GM12892 (cell line): ENCODE data around the gene LARGE1.

Experiments
- DNase-seq: peaks from one replicate; pipeline ENCODE4 v3.0.0; 2011; ENCODE audit not compliant: insufficient read length
- FAIRE-seq: peaks from 2 replicates; lab custom pipeline; 2011; peaks lifted over from hg19 to GRCh38; lab: Jason Lieb, UNC
- POLR2A ChIP-seq: IDR thresholded peaks from 2 replicates; pipeline ENCODE4 v1.6.1; 2011; ENCODE audit warnings: low read depth, low read length, control low read depth
- POLR2AphosphoS5 ChIP-seq: IDR thresholded peaks from 2 replicates; pipeline ENCODE4 v1.6.1; 2011; ENCODE audit warnings: low read depth, low read length, control low read depth
- TAF1 ChIP-seq: IDR thresholded peaks from 2 replicates; pipeline ENCODE4 v1.6.1; 2011; ENCODE audit warnings: low read depth, mild to moderate bottlenecking, control low read depth, low read length, borderline replicate concordance

The LARGE1 gene

DNA sequence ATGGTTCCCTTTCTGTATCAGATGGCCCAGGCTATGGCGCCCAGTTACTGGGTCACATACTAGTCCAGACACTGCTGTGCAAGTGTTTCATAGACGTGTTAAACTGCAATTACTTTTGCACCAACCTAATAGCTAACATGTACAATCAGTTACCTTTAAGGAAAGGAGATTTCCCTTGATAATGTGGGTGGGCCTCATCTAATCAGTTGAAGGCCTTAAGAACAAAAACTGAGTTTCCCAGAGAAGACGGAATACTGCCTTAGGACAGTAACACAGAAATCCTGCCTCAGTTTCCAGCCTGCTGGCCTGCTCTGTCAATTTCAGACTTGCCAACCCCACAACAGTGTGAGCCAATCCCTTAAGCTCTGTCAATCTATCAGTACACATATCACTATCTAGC is 632.2 kb downstream of the LARGE1 start:
- TF ChIP-seq TAF1 (no peak), POLR2A (no peak), POLR2AphosphoS5 (no peak)
- no peak for FAIRE-seq
- DNase-seq: no peak

DNA sequence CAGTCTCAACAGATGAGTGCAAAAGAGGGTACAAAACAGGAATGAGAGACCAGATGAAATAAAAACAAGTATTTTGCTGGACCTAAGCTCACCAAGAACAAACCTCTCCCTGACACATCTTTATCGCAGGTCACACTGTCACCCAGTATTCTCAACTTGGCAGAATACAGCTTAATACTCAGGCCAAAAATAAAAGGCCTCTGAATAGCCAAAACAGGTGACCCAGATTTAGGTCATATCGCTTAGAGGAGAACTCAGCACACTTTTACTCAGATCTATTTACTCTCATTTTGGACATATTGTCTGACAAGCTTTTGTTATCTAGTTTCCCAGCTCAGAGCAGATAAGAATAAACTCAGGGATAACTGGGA is 645.2 kb downstream of the LARGE1 start:
- DNase-seq (no peak), FAIRE-seq (no peak)
- TF ChIP-seq TAF1: no peak
- no peak for TF ChIP-seq POLR2AphosphoS5
- no peak for TF ChIP-seq POLR2A

DNA sequence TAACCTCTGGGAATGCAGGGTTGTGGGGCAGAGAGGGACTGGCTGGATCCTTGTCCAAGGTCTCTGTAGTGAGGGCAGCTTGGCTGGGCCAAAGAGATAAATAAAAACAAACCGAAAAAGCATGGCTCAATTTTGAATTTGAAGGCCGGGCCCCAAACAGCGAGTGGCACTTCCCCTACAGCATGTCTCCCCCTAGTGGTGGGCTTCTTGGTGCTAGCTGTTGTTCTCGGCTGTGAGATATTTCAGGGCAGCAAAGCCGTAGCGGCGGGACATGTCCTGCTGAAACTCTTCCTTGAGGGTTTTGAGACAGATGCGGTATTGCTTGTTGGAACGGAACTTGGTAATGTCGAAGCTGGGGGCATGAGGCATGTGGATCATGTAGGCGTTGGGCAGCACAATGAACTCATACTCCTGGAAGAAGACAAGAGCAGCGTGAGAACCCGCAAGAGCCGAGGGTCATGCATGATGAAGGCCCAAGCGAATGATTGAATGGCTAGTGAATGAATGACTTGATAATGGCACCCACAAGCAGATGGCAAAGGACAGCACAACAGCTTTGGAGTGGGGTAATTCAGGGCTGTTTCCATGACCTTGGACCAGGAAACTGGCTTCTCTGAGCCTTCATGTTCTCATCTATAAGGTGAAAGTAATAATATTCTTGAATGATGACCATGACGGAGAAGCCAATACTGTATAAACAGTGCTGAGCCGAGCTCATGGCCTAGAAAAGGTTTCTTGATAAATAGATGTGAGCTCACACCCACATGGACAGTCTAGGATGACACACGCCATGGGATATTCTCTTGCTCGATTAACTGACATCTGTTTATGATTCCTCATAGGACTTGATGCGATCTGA is 645.8 kb downstream of the LARGE1 start:
- FAIRE-seq: peak; percentile 74
- no peak for TF ChIP-seq POLR2AphosphoS5
- no peak for TF ChIP-seq TAF1
- TF ChIP-seq POLR2A: no peak
- peak; percentile 42 for DNase-seq

DNA sequence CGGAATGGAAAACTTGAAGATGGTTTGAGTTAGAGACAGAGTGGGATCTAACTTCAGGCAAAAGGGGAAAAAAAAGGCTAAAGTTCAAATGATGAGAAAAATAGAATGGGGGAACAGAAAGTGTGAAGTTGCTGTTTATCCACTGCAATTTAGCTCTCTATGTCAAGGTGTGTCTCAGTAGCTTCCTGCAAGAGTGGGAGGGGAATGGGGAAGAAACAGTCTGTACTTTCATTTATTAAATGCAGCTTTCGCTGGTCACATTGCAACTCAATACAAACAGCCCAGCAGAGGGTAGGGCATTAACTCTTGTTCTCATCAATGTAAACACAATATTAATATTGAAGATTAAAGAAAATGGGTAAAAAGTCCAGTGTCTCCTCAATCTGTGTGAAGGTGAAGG is 647.4 kb downstream of the LARGE1 start:
- FAIRE-seq (peak; percentile 85), DNase-seq (no peak)
- no peak for TF ChIP-seq POLR2A
- no peak for TF ChIP-seq POLR2AphosphoS5
- no peak for TF ChIP-seq TAF1

DNA sequence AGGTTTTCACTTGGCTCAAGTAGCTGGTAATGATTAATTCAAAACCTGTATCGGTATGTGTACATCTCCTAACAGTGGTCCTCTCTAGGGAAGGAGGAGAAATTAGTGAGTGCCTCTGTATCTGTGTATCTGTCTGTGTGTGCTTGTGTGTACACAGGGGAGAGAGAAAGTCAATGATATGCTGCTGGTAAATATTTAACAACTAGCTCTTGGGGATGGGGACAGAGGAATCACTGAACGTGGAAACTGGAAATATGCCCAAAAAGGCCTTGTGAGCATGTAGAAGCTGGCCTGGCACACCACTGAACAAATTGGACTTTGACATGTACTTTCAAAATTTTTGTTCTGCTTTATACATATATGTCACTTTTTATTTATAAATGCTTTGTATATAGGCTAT is 648.1 kb downstream of the LARGE1 start:
- DNase-seq (no peak), FAIRE-seq (no peak)
- no peak for TF ChIP-seq TAF1
- no peak for TF ChIP-seq POLR2A
- TF ChIP-seq POLR2AphosphoS5: no peak

DNA sequence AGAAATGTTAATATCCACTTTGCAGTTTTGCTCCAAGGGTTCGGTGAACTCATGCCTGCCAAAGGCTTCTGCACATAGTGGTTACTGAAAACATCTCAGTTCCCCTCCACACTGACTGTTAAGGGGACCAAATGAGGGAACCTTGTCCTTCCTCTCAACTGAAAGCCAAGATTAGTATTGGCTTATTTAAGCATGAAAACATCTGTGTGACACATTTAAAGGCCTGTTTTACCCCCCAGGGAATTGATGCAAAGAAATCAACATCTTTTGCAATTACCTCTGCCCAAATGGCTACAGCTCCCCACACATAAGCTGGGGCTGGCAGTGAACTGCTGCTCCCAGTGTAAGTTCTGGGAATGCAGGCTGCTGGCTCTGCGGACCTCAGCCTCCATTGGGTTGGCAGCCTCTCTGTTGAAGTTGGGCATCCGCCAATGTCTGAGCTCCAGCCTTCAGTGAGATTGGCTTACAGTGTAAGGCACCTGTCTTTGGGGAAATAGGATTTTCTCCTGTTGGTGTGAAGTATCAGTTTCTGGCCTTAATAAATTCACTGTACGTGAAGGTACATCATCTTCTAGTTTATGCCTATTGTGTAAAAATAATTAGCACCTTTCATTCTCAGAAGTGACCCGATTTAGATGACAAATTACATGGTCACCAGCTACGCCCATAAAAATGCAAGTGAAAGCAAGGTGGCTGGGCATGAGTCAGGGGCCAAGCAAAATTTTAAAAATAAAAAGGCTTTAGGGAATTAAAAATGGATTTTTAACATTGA is 648.7 kb downstream of the LARGE1 start:
- DNase-seq (peak; percentile 21), FAIRE-seq (peak; percentile 67)
- TF ChIP-seq POLR2AphosphoS5 (peak; percentile 33; the same call in 1 of the 2 replicates), TAF1 (no peak), POLR2A (no peak)

DNA sequence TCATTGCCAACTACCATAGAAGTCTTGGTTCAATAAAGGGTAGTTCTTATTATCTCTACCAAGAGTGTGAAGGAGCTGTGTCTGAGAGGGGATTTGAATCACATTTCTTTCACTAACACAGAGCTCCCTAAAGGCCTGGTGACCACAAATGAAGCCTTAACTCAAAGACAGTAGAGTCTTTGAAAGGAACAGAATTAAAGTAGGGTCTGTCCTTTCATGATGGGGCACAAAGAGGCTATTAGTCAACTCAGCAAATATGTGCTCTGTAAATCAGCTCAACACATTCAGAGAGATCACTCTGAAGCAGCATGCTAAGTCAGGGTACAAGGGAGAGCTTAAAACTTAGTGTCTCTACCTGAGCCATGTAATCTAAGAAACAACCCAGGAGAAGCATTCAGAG is 649.7 kb downstream of the LARGE1 start:
- DNase-seq (no peak), FAIRE-seq (no peak)
- TF ChIP-seq POLR2A: no peak
- TF ChIP-seq POLR2AphosphoS5: no peak
- no peak for TF ChIP-seq TAF1

DNA sequence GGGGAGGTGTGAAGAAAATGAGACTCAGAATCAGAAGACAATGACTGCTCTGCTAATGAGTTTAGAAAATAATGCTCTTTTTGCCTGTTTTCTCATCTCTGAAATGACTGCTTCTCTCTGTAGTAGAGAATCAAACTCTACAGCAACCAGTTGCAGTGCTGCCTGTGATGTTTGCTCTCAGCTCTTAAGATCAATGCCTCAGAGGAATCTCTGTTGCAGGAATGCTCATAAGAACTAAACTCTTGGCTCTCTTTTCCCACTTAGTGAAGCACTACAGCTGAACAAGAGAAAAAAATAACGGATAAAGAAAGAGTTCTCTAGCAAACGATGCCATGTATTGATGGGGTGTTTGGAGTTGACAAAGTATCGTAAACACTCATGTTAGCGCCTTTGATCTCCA is 658.6 kb downstream of the LARGE1 start:
- DNase-seq (no peak), FAIRE-seq (no peak)
- TF ChIP-seq POLR2A (no peak), POLR2AphosphoS5 (no peak), TAF1 (no peak)

DNA sequence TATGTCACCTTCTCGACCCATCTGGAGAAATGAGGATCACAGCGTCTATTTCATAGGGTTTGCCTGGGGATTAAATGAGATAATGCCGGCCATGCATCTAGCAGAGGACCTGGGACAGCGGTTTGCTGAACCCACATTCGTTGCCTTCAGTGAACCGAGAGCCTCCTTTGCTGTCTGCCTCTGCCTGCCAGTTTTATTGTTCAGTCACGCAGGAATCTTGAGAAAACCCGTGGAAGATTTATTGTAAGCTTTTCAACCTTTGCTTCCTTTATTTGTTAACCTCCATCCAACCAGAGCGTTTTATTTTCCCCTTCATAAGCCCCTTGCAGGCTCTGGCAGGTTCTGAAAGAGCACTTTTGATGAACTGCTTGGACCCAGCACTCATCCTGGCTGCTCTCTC is 659.8 kb downstream of the LARGE1 start:
- DNase-seq (no peak), FAIRE-seq (no peak)
- TF ChIP-seq TAF1: no peak

DNA sequence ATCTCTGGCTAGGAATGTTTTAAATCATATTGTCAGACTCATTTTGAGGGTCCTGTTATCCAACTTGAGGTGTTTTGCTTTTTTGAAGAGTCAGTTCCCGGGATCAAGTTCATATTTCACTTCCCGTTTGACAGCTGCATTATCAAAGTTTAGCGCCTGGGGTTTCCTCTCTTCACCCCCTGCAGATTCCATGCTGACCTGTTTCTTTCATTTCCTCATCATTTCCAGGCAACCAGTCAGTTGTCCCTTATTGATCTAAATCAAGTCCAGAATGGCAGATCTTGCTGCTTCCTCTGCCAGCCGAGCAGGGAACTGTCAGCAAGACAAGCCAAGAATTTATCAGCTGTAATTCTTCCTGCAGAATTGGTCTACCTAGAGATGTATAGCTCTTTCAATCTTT is 664.5 kb downstream of the LARGE1 start:
- DNase-seq (no peak), FAIRE-seq (no peak)
- TF ChIP-seq POLR2AphosphoS5 (no peak), POLR2A (no peak), TAF1 (no peak)

DNA sequence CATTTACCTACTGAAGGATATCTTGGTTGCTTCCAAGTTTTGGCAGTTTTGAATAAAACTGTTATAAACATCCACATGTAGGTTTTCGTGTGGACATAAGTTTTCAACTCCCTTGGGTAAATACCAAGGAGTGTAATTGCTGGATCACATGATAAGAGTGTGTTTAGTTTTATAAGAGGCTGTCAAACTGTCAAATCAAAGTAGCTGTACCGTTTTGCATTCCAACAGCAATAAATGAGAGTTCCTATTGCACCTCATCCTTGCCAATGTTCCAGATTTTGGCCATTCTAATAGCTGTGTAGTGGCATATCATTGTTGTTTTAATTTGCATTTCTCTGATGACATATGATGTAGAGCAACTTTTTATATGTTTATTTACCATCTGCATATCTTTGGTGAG is 671.3 kb downstream of the LARGE1 start:
- TF ChIP-seq TAF1: no peak
- no peak for TF ChIP-seq POLR2AphosphoS5
- no peak for TF ChIP-seq POLR2A
- FAIRE-seq (no peak), DNase-seq (no peak)
